Stimulated activated CD4-positive, alpha-beta T cell treated with anti-CD3 and anti-CD28 coated beads, Interleukin-15, amount 100 ng/mL, for 48 hours (primary cell): ENCODE data around the gene ASTL.
"Not testable (repeated sequence)": the region's sequence is repeated elsewhere in the genome, so short reads cannot be mapped to it uniquely, and the experiment has no call there.

Experiments used
- DNase-seq, 2 donors: peaks; one replicate each; pipeline ENCODE4 v3.0.0-alpha.2; 2020; ENCODE audit warnings: low read depth in 2 of 2

ASTL gene

DNA sequence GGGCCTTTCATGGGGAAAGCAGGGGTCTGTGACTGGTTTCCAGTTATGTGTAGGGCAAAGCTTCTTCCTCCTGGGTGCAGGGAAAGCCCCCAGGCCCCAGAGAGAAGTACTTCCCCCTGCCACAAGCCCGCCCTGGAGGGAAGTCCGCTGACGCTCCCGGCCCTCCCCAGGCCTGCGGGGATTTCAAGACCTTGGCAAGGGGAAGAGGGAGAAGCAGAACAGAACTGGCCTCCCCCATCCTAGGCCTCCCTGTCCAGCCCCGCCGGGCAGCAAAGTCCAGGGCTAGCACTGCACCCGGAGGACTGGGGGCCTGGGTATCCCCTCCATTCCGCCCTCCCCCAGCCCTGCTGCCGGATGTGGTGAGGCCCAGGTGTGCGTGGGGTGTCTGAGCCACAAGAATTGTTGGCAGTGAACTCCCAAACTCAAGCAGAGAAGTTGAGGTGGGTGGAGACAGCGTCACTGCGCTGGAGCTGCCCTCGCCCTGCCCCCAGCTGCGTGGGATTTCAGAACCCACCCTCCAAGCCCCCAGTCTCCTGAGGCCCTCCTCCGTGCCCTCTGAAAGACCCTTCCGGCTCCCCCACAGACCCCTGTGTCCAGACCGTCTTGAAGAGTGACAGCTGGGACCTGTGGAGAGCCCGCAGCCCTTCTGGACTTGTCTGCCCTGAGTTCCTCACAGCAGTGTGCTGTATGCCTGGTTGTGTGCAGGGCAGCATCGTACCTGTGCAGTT lies 8.0 kb upstream of the ASTL start:
- peak; percentile 88 to 91 for DNase-seq

GRCh38 chr2:96145848-96146152 lies 7.5 kb upstream of the ASTL start:
- DNase-seq: no peak

- peak; percentile 92 for DNase-seq
These were observed 6.9 kb upstream of the ASTL start, which contains the start of gene DUSP2 for GRCh38 chr2:96145036-96145847. Gene DUSP2 (minus strand): TSS chr2:96145440. CDS start chr2:96145354, 86 bp downstream.

- DNase-seq: no peak
These were observed 6.3 kb upstream of the ASTL start for GRCh38 chr2:96144481-96145035.

GRCh38 chr2:96143848-96144480 lies 5.7 kb upstream of the ASTL start:
- no peak for DNase-seq

- no peak for DNase-seq
These were observed 5.0 kb upstream of the ASTL start for GRCh38 chr2:96143231-96143847.

DNA sequence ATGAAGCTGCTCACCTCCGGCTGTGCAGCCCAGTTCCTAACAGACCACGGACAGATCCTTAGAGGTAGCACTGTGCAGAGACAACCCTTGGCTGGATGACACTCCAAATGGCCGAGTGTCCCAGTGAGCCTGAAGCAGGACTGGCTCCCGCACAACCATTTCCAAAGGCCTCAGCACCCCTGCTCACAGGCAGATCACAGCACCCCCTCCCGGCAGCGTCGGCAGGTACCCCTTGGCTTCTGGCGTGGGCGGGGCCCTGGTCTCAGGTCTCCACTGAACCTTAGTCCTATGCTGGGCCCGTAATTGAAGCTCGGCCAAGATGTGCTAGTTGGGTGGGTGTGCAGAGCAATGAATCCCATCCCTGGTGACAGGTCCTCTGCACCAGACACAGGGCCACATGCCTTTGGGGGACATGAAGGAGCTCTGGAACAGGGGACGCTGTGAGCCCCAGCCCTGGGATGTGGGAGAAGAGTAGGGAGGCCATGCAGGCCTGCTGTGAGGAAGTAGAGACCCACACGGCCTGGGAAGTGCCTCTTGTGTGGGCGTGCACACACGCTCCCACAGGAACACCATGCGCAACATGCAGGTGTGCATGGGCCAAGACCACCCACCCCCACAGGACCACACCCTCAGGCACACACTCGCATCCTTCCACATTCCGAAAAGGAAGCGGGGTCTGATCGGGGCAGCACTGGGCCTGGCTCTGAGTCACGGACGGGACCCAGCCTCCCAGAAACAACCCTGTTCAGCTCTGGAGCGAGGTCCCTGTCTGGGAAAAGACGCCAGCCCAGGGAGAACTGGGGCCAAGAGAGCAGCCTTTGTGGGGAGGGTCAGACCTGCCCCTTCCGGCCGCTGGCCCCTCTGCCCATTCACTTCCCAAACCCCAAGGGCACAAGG lies 4.2 kb upstream of the ASTL start:
- peak; percentile 79 to 88 for DNase-seq

DNA sequence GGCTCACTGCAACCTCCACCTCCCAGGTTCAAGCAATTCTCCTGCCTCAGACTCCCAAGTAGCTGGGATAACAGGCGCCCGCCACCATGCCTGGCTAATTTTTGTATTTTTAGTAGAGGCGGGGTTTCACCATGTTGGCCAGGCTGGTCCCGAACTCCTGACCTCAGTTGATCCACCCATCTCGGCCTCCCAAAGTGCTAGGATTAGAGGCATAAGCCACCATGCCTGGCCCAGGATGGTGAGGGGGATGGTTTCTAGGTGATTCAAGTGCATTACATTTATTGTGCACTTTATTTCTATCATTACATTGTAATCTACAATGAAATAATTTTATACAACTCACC lies 3.3 kb upstream of the ASTL start:
- not testable (repeated sequence) for DNase-seq

- no peak for DNase-seq
These were observed 2.8 kb upstream of the ASTL start for GRCh38 chr2:96140941-96141623.

- DNase-seq: no peak
These were observed 968 bp upstream of the ASTL start for GRCh38 chr2:96139181-96139758.

GRCh38 chr2:96137321-96138178 lies 752 bp downstream of the ASTL start:
- no peak for DNase-seq

DNA sequence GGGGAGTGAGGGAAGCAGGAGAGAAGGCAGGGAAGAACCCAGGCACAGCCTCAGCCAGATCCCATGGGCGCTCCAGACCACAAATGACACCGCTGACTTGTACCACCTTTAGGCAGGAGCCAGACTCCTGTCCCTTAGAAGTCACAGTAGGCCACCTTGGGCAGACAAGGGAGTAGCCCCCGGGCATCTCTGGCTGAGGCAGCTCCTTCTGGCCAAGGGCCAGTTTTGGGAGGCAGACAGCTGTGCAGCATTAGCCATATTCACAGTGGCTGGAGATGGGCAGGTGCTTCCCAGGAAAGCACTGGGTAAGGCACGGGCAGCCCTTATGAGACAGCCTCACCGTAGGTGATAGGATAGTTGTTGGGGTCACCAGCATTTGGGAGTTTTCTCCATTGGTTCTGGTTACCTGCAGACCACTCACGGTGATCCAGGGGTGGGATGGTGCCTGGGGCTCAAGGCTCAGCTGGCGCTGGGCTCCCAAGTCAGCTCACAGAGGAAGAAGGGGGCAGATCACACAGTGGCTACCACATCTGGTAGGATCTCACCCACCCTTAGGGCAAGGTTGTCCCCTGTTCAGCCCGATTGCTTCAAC lies 2.1 kb downstream of the ASTL start:
- DNase-seq: no peak

- DNase-seq: no peak
These were observed 2.7 kb downstream of the ASTL start for GRCh38 chr2:96135621-96136020.

DNA sequence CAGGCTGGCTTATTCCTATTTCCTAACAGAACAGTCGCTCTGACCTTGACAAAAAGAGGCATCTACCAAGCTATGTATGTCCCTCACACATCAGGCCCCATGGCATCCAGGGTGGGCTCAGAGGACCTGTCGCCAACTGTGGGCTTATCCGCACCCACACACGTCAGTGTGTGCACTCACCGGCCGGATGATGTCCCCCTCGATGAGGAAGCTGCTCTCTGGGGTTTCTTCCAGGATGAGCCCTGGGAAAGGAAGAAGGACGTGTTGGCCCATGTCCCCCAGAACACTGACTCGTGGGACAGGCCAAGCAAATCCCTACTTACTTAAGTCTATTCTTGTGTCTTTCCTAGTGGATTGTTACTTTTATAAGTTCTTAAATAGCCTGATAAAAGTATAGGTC lies 3.1 kb downstream of the ASTL start:
- no peak for DNase-seq

DNA sequence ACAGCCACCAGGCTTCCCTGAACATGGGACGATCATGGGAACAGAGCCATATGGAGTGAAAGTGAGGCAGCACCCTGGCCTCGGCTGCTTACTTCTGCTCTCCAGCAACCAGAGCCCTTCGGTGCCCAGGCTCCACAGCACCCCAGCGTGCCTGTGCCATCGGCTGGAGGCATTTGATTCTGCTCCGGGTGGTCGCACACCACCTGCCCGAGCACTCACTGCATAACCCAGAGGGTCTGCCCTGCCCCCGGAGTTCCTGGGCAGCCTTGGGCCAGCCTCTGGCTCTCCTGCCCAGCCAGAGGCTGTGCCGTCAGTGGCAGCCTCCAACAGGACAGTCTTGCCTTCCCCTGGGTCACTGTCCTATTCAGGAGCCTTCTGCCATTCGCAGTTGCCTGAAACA lies 3.9 kb downstream of the ASTL start:
- no peak for DNase-seq

DNA sequence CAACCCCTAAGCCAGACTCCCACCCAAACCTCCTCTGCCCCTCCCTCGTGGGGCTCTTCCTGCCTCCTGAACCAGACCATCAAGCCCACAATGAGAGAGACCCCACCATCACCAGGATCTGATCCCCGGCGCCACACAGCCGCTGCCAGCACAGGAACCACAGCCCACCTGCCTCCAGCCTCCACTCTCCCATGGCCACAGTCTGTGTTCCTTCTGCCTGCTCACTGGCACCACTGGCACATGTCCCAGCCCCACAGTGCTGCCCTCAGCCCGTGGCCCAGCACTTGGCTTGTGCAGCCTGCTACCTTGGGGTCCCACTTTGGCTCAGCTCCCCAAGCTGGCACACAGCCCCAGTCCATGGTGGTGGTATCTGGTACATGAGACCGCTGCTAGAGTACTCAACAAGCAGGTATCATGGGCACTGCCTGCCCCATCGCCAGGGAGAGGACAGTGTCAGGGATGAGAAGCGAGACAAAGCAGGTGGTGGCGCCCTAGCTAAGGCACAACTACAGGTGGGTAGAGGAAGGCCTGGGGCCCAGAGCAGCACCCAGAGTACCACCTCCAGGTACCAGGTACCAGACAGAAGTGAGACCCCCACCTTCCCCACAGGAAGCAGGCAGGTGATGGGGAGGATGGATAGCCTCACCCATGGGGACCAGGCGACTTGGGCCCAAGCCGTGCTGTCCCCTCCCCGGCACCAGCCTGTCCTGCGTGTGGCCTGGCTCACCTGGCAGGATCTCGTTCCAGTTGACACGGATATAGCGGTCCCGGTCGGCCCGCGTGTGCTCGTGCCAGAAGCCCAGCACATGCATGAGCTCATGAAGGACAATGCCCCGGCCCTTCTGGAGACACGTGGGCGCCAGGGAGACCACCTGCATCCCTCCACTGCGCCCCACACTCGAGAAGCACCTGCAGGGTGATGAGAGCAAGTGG lies 6.2 kb downstream of the ASTL start:
- no peak for DNase-seq

- DNase-seq: no peak
These were observed 7.0 kb downstream of the ASTL start for GRCh38 chr2:96131152-96131812.
